B cell (primary cell): ENCODE results near the gene METTL26. TPM values are rescaled to one million over a fixed set of nuclear protein-coding genes. Genes with fewer than 3 reads are reported as not detected.

Experiments used
- ATAC-seq: fragments of 200-7000 bp; cut with Tn5 transposase; one replicate; pipeline ENCODE4 v1.10.0; 2021; ENCODE audit warnings: low read depth, mild to moderate bottlenecking, moderate number of reproducible peaks, moderate library complexity
- CTCF ChIA-PET: fragments of 350-600 bp; sonication (Branson Sonifier 250); formaldehyde crosslinking; loops from one replicate; lab custom pipeline; 2021; ENCODE audit warnings: antibody characterized with exemption, inconsistent platforms; lab: Charles Lee
- POLR2A ChIA-PET: fragments of 350-600 bp; sonication (Branson Sonifier 250); formaldehyde crosslinking; loops from one replicate; lab custom pipeline; 2021; ENCODE audit warnings: antibody characterized with exemption; lab: Charles Lee
- DNase-seq: peaks from one replicate; pipeline ENCODE4 v3.0.0; 2013
- H2AFZ ChIP-seq: 2 replicates; pipeline ENCODE4 v1.6.1; 2012; ENCODE audit warnings: mild to moderate bottlenecking, low read depth, low read length; ENCODE audit not compliant: insufficient read depth, poor library complexity, severe bottlenecking
- H3K27ac ChIP-seq, 2 donors: 1 replicate in 1 of 2; 2 replicates in 1 of 2; pipeline ENCODE4 v1.5.1; 2012 to 2013; ENCODE audit warnings: low read length in 2 of 2, mild to moderate bottlenecking in 2 of 2, moderate library complexity in 1 of 2
- H3K27me3 ChIP-seq, 4 experiments: fragments of 200-600 bp in 1 of 4; sonication (generic) in 1 of 4; replicated peaks in 1 of 4; 1 replicate in 2 of 4; 2 replicates in 2 of 4; pipeline versions ENCODE4 v1.6.1 to v1.7.0; 2013 to 2016; ENCODE audit warnings: low read length in 3 of 4, mild to moderate bottlenecking in 2 of 4, mixed read lengths in 1 of 4, moderate library complexity in 1 of 4; ENCODE audit not compliant: insufficient read depth in 4 of 4, control insufficient read depth in 3 of 4; ENCODE audit errors: control extremely low read depth in 1 of 4
- H3K36me3 ChIP-seq, 2 experiments: replicated peaks in 1 of 2; 1 replicate in 1 of 2; 2 replicates in 1 of 2; pipeline versions ENCODE4 v1.6.1 to v1.7.1; 2013; ENCODE audit warnings: low read length in 1 of 2; ENCODE audit not compliant: insufficient read depth in 2 of 2, control insufficient read depth in 1 of 2; ENCODE audit errors: control extremely low read depth in 1 of 2, extremely low read depth in 1 of 2
- H3K4me1 ChIP-seq, 2 donors: fragments of 200-600 bp in 1 of 2; sonication (generic) in 1 of 2; 1 replicate in 1 of 2; 2 replicates in 1 of 2; pipeline versions ENCODE4 v1.5.1 to v1.6.1; 2013 to 2017; ENCODE audit warnings: low read length in 2 of 2; ENCODE audit not compliant: control insufficient read depth in 2 of 2, insufficient read depth in 2 of 2
- H3K4me2 ChIP-seq: replicated peaks from 2 replicates; pipeline ENCODE3; 2012; ENCODE audit warnings: mild to moderate bottlenecking, low read depth, low read length; ENCODE audit not compliant: poor library complexity, severe bottlenecking
- H3K4me3 ChIP-seq, 5 experiments: fragments of 200-600 bp in 1 of 5; sonication (generic) in 1 of 5; 1 replicate in 3 of 5; 2 replicates in 2 of 5; pipeline versions ENCODE4 v1.5.1 to v1.7.0; 2011 to 2016; ENCODE audit warnings: low read length in 4 of 5, mild to moderate bottlenecking in 4 of 5, low read depth in 2 of 5, control low read depth in 1 of 5, moderate library complexity in 1 of 5; ENCODE audit not compliant: insufficient read depth in 1 of 5; ENCODE audit errors: control extremely low read depth in 1 of 5, extremely low read depth in 1 of 5
- H3K79me2 ChIP-seq: fragments of 200-600 bp; sonication (generic); one replicate; pipeline ENCODE4 v1.6.0; 2016; ENCODE audit warnings: low read length; ENCODE audit not compliant: control insufficient read depth, insufficient read depth
- H3K9ac ChIP-seq: fragments of 200-600 bp; sonication (generic); 2 replicates; pipeline ENCODE4 v1.6.1; 2017; ENCODE audit warnings: mild to moderate bottlenecking, low read length, moderate library complexity
- H3K9me3 ChIP-seq, 3 donors: one replicate each; pipeline versions ENCODE4 v1.6.1 to v1.7.1; 2013; ENCODE audit warnings: low read length in 2 of 3; ENCODE audit not compliant: control insufficient read depth in 2 of 3, insufficient read depth in 1 of 3; ENCODE audit errors: control extremely low read depth in 1 of 3
- H4K20me1 ChIP-seq: 2 replicates; pipeline ENCODE4 v1.6.0; 2012; ENCODE audit warnings: mild to moderate bottlenecking, low read length; ENCODE audit not compliant: insufficient read depth, control insufficient read depth, poor library complexity, severe bottlenecking
- H3K27ac Mint-ChIP-seq: one replicate; pipeline ENCODE4 v1.8.0; 2021; ENCODE audit warnings: mixed read lengths
- H3K27me3 Mint-ChIP-seq: one replicate; pipeline ENCODE4 v1.8.0; 2021; ENCODE audit warnings: mixed read lengths
- H3K4me1 Mint-ChIP-seq: one replicate; pipeline ENCODE4 v1.8.0; 2021; ENCODE audit warnings: mixed read lengths
- H3K4me3 Mint-ChIP-seq: one replicate; pipeline ENCODE4 v1.8.0; 2021; ENCODE audit warnings: mixed read lengths
- H3K9me3 Mint-ChIP-seq: one replicate; pipeline ENCODE4 v1.8.0; 2022; ENCODE audit warnings: mixed read lengths; ENCODE audit not compliant: insufficient read depth
- EZH2 ChIP-seq: IDR thresholded peaks from 2 replicates; pipeline ENCODE4 v1.6.1; 2012; ENCODE audit warnings: borderline replicate concordance, low read depth, mild to moderate bottlenecking, moderate library complexity, low read length; ENCODE audit not compliant: insufficient read depth, poor library complexity, severe bottlenecking
- WGBS: methylation state at CpG from one replicate; pipeline ENCODE4 v1.1.5; 2013; ENCODE audit warnings: missing lambda C conversion rate; ENCODE audit not compliant: insufficient coverage; 5-methylcytosine and 5-hydroxymethylcytosine counted together
- intact Hi-C: fragments of 100-400 bp; cut with micrococcal nuclease; formaldehyde crosslinking; loops from one replicate; pipeline ENCODE4 v1.10.0; 2022
- polyA plus RNA-seq: library from polyadenylated mRNA; depleted of rRNA; stranded (reverse); fragments of >200 nt; gene quantifications from 2 replicates; pipeline ENCODE4 v1.2.3, GENCODE V29; 2012
- total RNA-seq, 2 donors: library from RNA; stranded (reverse); fragments of 120-200 nt in 1 of 2; gene quantifications; 1 replicate in 1 of 2; 2 replicates in 1 of 2; pipeline versions ENCODE4 v1.2.3 to v1.2.4, GENCODE V29; 2013 to 2022
- TF ChIP-seq, protein P1 (sequence below): fragments of 200-600 bp; IDR thresholded peaks from one replicate; pipeline ENCODE4 v1.8.0; 2022; ENCODE audit warnings: antibody characterized with exemption, mild to moderate bottlenecking

METTL26 gene
- total and polyA plus RNA-seq, 2 donors (not counting 1 experiment from before 2014, with no cell fraction given), result 56.6 to 140 TPM

DNA sequence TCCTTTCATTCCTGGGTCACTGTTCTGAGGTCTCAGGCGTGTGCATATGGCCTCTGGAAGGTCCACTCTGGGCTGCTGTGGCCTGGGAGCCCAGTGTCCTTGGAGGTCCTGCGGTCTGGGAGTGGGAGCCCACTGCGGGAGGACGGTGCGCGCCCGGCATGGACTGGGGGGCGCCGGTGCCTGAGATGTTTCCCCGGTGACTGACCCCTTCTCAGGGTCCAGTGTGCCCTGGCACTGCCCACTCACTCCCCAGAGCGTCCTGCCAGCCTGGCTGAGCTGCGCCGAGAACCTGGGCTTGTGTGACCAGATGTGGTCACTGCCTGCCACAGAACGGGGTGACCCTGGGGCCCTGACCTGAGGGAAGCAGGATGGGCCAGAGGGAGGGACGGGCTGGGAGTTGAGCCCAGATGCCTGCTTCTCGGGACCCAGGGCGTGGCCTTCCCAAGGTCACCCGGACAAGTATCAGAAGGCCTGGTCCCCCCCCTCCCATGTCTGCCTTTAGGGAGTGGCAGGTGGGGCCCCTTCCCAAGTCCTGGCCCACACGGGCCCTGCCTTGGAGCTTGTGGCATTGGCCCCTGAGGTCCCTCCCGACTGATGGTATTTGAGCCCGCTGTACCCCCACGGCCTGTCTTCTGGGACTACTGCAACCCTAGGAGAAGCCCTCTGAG is 38.2 kb upstream of the METTL26 start:
- Histone ChIP-seq H2AFZ (no peak overlapping the region), H3K4me3 (no peak overlapping the region), H3K4me1 (peaks cover 10 to 31% of the 10 kb centered on the region in 2 donors), H3K79me2 (no peaks in the 10 kb centered on the region), H4K20me1 (peaks cover 22% of the 10 kb centered on the region), H3K27ac (no peak overlapping the region), H3K9me3 (peaks cover 0 to 7% (median 0%) of the 10 kb centered on the region in 3 donors), H3K4me2 (no peak overlapping the region), H3K36me3 (peaks cover 0 to 31% of the 10 kb centered on the region in 2 experiments), H3K27me3 (peaks cover 0 to 25% (median 11%) of the 10 kb centered on the region in 4 experiments), H3K9ac (no peak overlapping the region)
- ChIA-PET POLR2A (no interaction called here), CTCF (no interaction called here)
- TF ChIP-seq, protein P1, sequence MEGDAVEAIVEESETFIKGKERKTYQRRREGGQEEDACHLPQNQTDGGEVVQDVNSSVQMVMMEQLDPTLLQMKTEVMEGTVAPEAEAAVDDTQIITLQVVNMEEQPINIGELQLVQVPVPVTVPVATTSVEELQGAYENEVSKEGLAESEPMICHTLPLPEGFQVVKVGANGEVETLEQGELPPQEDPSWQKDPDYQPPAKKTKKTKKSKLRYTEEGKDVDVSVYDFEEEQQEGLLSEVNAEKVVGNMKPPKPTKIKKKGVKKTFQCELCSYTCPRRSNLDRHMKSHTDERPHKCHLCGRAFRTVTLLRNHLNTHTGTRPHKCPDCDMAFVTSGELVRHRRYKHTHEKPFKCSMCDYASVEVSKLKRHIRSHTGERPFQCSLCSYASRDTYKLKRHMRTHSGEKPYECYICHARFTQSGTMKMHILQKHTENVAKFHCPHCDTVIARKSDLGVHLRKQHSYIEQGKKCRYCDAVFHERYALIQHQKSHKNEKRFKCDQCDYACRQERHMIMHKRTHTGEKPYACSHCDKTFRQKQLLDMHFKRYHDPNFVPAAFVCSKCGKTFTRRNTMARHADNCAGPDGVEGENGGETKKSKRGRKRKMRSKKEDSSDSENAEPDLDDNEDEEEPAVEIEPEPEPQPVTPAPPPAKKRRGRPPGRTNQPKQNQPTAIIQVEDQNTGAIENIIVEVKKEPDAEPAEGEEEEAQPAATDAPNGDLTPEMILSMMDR, result no peak
- TF ChIP-seq EZH2, result no peak
- no peaks in the 10 kb centered on the region for H3K9me3 Mint-ChIP-seq
- peaks cover 6% of the 10 kb centered on the region for H3K27me3 Mint-ChIP-seq
- WGBS, result 95% methylated on average over 20 of the region's 22 CpGs
- no peak overlapping the region for H3K27ac Mint-ChIP-seq
- no peak for DNase-seq
- no peak overlapping the region for H3K4me3 Mint-ChIP-seq
- no peak for ATAC-seq
- intact Hi-C loops, result no loop called here
- peaks cover 20% of the 10 kb centered on the region for H3K4me1 Mint-ChIP-seq

DNA sequence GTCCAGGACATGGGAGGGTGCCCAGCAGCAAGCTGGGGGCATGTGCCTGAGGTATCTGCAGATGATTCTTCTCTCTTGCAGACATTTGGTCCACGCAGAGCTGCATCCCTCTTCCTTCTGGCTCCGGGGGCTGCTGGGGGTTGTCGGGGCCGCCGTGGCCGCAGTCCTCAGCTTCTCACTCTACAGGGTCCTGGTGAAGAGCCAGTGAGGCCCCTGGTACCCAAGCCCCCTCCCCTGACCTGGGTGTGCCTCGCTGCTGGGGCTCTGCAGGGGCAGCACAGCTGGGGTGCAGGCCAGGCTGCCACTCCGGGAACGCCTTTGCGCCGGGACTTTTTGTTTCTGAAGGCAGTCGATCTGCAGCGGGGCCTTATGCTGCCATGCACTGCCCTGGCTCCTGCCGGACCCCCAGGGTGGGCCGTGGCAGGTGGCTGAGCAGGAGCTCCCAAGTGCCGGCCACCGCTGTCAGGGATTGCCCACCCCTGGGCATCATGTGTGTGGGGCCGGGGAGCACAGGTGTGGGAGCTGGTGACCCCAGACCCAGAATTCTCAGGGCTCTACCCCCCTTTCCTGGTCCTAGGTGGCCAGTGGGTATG is 37.4 kb upstream of the METTL26 start:
- Histone ChIP-seq H3K4me3 (no peak overlapping the region), H3K9me3 (peaks cover 0 to 7% (median 0%) of the 10 kb centered on the region in 3 donors), H2AFZ (no peak overlapping the region), H3K27me3 (peaks cover 0 to 25% (median 11%) of the 10 kb centered on the region in 4 experiments), H3K79me2 (peaks cover 3% of the 10 kb centered on the region), H3K9ac (no peak overlapping the region), H3K4me2 (no peak overlapping the region), H3K4me1 (peaks cover 14 to 31% of the 10 kb centered on the region in 2 donors), H3K27ac (no peak overlapping the region), H4K20me1 (peaks cover 30% of the 10 kb centered on the region), H3K36me3 (peaks cover 0 to 31% of the 10 kb centered on the region in 2 experiments)
- Mint-ChIP-seq H3K27me3 (peaks cover 6% of the 10 kb centered on the region), H3K4me1 (peaks cover 19% of the 10 kb centered on the region), H3K4me3 (no peak overlapping the region), H3K27ac (no peak overlapping the region), H3K9me3 (no peaks in the 10 kb centered on the region)
- DNase-seq (no peak), ATAC-seq (no peak)
- CTCF ChIA-PET, result interaction anchor here (1.2 kb wide), 1 partner anchor 12 kb away, joined by 3 read pairs; no protein-coding TSS in a partner anchor
- intact Hi-C loops, result no loop called here
- POLR2A ChIA-PET, result no interaction called here
- WGBS, result 95% methylated on average over 17 of the region's 18 CpGs
- TF ChIP-seq, protein P1, result no peak
- TF ChIP-seq EZH2, result no peak
